ENCODE results near the gene KLF7. TPM values are rescaled to one million over a fixed set of nuclear protein-coding genes. Genes with fewer than 3 reads are reported as not detected.

KLF7 gene
- 5.2 and 7.2 TPM in 2 replicates for total RNA-seq (ENCODE audit: low replicate concordance)

GRCh38 chr2:207165121-207166038 is at the start of gene KLF7:
Gene KLF7 (minus strand): TSS chr2:207165948. CDS start chr2:207165568, 380 bp downstream.
- H3K9ac ChIP-seq: peak within 1 kb of the TSS; percentile 99
- H3K4me1 ChIP-seq: peaks cover 39% of the 10 kb centered on the region
- peaks cover 15% of the 10 kb centered on the region for H3K27me3 ChIP-seq
- peaks cover 48% of the 10 kb centered on the region for H3K4me1 Mint-ChIP-seq
- TF ChIP-seq EZH2 (IDR thresholded peaks at IDR 0.05): no peak
- peak within 1 kb of the TSS; percentile 95 for H3K4me3 Mint-ChIP-seq
- H2AFZ ChIP-seq (replicated peaks): peak within 1 kb of the TSS; percentile 15
- H3K27ac Mint-ChIP-seq: peak within 1 kb of the TSS; percentile 99
- peak within 1 kb of the TSS; percentile 97 for H3K4me2 ChIP-seq
- peak within 1 kb of the TSS; percentile 74 for H3K4me3 ChIP-seq
- no peaks in the 10 kb centered on the region for H3K9me3 ChIP-seq (ENCODE audit: low read depth)
- peaks cover 33% of the 10 kb centered on the region for H3F3A ChIP-seq (ENCODE audit: low read depth)
- H4K20me1 ChIP-seq (ENCODE audit: low read depth): peaks cover 30% of the 10 kb centered on the region
- no peaks in the 10 kb centered on the region for H3K36me3 ChIP-seq
- peaks cover 4% of the 10 kb centered on the region for H3K9me3 Mint-ChIP-seq
- peaks cover 12% of the 10 kb centered on the region for H3K27me3 Mint-ChIP-seq (ENCODE audit: insufficient read depth, low read depth)
- DNase-seq (ENCODE audit: low spot score): peak; percentile 65
- peaks cover 4% of the 10 kb centered on the region for H3K36me3 Mint-ChIP-seq
- peaks cover 21% of the 10 kb centered on the region for H3K79me2 ChIP-seq (ENCODE audit: low read depth)
- peak within 1 kb of the TSS; percentile 100 for H3K27ac ChIP-seq

GRCh38 chr2:207215308-207215707 is 49.6 kb upstream of the KLF7 start:
- DNase-seq (ENCODE audit: low spot score): peak; percentile 38
- Histone ChIP-seq H3K36me3 (no peaks in the 10 kb centered on the region), H3F3A (ENCODE audit: low read depth) (no peaks in the 10 kb centered on the region), H3K4me1 (peaks cover 32% of the 10 kb centered on the region), H3K4me2 (peak overlapping the region; percentile 25), H3K27ac (no peak overlapping the region), H3K79me2 (ENCODE audit: low read depth) (no peaks in the 10 kb centered on the region), H3K27me3 (no peaks in the 10 kb centered on the region), H2AFZ (replicated peaks) (no peak overlapping the region), H3K4me3 (no peak overlapping the region), H4K20me1 (ENCODE audit: low read depth) (no peaks in the 10 kb centered on the region), H3K9me3 (ENCODE audit: low read depth) (no peaks in the 10 kb centered on the region), H3K9ac (no peak overlapping the region)
- Mint-ChIP-seq H3K9me3 (no peaks in the 10 kb centered on the region), H3K36me3 (no peaks in the 10 kb centered on the region), H3K4me3 (peak overlapping the region; percentile 20), H3K4me1 (peaks cover 57% of the 10 kb centered on the region), H3K27me3 (ENCODE audit: insufficient read depth, low read depth) (no peaks in the 10 kb centered on the region), H3K27ac (peak overlapping the region; percentile 47)
- TF ChIP-seq EZH2phosphoT487 (IDR thresholded peaks at IDR 0.05) (no peak), CTCF (IDR thresholded peaks at IDR 0.05) (no peak), EZH2 (IDR thresholded peaks at IDR 0.05) (no peak)

GRCh38 chr2:207214446-207214845 is 48.7 kb upstream of the KLF7 start:
- H3K4me1 ChIP-seq: peaks cover 27% of the 10 kb centered on the region
- H3K27me3 ChIP-seq: no peaks in the 10 kb centered on the region
- no peaks in the 10 kb centered on the region for H3K79me2 ChIP-seq (ENCODE audit: low read depth)
- Mint-ChIP-seq H3K4me3 (no peak overlapping the region), H3K9me3 (peaks cover 4% of the 10 kb centered on the region), H3K27ac (no peak overlapping the region), H3K36me3 (no peaks in the 10 kb centered on the region), H3K4me1 (peaks cover 49% of the 10 kb centered on the region), H3K27me3 (ENCODE audit: insufficient read depth, low read depth) (no peaks in the 10 kb centered on the region)
- no peak overlapping the region for H3K27ac ChIP-seq
- no peak overlapping the region for H2AFZ ChIP-seq (replicated peaks)
- no peak for DNase-seq (ENCODE audit: low spot score)
- TF ChIP-seq EZH2phosphoT487 (IDR thresholded peaks at IDR 0.05) (no peak), EZH2 (IDR thresholded peaks at IDR 0.05) (no peak), CTCF (IDR thresholded peaks at IDR 0.05) (no peak)
- H3K36me3 ChIP-seq: no peaks in the 10 kb centered on the region
- H3K9me3 ChIP-seq (ENCODE audit: low read depth): no peaks in the 10 kb centered on the region
- H3K4me2 ChIP-seq: no peak overlapping the region
- H3F3A ChIP-seq (ENCODE audit: low read depth): no peaks in the 10 kb centered on the region
- no peak overlapping the region for H3K4me3 ChIP-seq
- no peaks in the 10 kb centered on the region for H4K20me1 ChIP-seq (ENCODE audit: low read depth)
- H3K9ac ChIP-seq: no peak overlapping the region

GRCh38 chr2:207206011-207206410 is 40.3 kb upstream of the KLF7 start:
- Histone ChIP-seq H3K4me2 (no peak overlapping the region), H3K79me2 (ENCODE audit: low read depth) (no peaks in the 10 kb centered on the region), H3K4me3 (no peak overlapping the region), H3K36me3 (no peaks in the 10 kb centered on the region), H3F3A (ENCODE audit: low read depth) (peaks cover 6% of the 10 kb centered on the region), H4K20me1 (ENCODE audit: low read depth) (peaks cover 5% of the 10 kb centered on the region), H3K27me3 (no peaks in the 10 kb centered on the region), H3K9me3 (ENCODE audit: low read depth) (no peaks in the 10 kb centered on the region), H3K27ac (no peak overlapping the region), H3K4me1 (peaks cover 17% of the 10 kb centered on the region), H3K9ac (no peak overlapping the region), H2AFZ (replicated peaks) (no peak overlapping the region)
- no peaks in the 10 kb centered on the region for H3K36me3 Mint-ChIP-seq
- no peak for DNase-seq (ENCODE audit: low spot score)
- peaks cover 7% of the 10 kb centered on the region for H3K9me3 Mint-ChIP-seq
- no peaks in the 10 kb centered on the region for H3K4me1 Mint-ChIP-seq
- H3K4me3 Mint-ChIP-seq: no peak overlapping the region
- peaks cover 7% of the 10 kb centered on the region for H3K27me3 Mint-ChIP-seq (ENCODE audit: insufficient read depth, low read depth)
- no peak overlapping the region for H3K27ac Mint-ChIP-seq
- TF ChIP-seq EZH2phosphoT487 (IDR thresholded peaks at IDR 0.05) (no peak), EZH2 (IDR thresholded peaks at IDR 0.05) (no peak), CTCF (IDR thresholded peaks at IDR 0.05) (no peak)

Data from neural progenitor cell (in vitro differentiated cells).